ENCODE data around the gene PLEKHH2. TPM values are rescaled to one million over a fixed set of nuclear protein-coding genes. Genes with fewer than 3 reads are reported as not detected.
"Not testable (repeated sequence)": the region's sequence is repeated elsewhere in the genome, so short reads cannot be mapped to it uniquely, and the experiment has no call there.

Gene PLEKHH2
- total RNA-seq, 1 experiment from 2014 or later, result 0.93 TPM

GRCh38 chr2:43595603-43596412, 41.3 kb upstream of the PLEKHH2 start, which contains the start of gene THADA:
TSS of gene THADA (minus strand) at chr2:43596038. CDS start at chr2:43592392, 3,646 bp downstream.
- ChIA-PET POLR2A (interaction anchor here (0.5 to 1.9 kb wide), 33 partner anchors 9 to 1746 kb away, joined by 3 to 25 read pairs (median 3); partner anchors contain the start of genes C1GALT1C1L, CAMKMT, DYNC2LI1 and PREPL), CTCF (interaction anchor here (0.5 to 3.7 kb wide), 9 partner anchors 9 to 768 kb away, joined by 3 to 21 read pairs (median 3); no protein-coding TSS in a partner anchor)
- H3K4me1 Mint-ChIP-seq (ENCODE audit: insufficient read depth, unreplicated experiment), result peaks cover 17% of the 10 kb centered on the region
- peaks cover 32% of the 10 kb centered on the region for H3K36me3 Mint-ChIP-seq (ENCODE audit: insufficient read depth, unreplicated experiment)
- no peak for TF ChIP-seq CTCF (IDR thresholded peaks at IDR 0.05; ENCODE audit: unreplicated experiment)
- BruUV-seq (replicated peaks), result TSS peak; percentile 72
- H3K27me3 Mint-ChIP-seq (ENCODE audit: insufficient read depth, unreplicated experiment), result peaks cover 7% of the 10 kb centered on the region
- intact Hi-C loops (cut with micrococcal nuclease), result no loop called here
- peak within 1 kb of the TSS; percentile 90 for H3K4me3 Mint-ChIP-seq (ENCODE audit: unreplicated experiment)
- peak within 1 kb of the TSS; percentile 99 for H3K27ac Mint-ChIP-seq (ENCODE audit: low read depth, unreplicated experiment)
- no peaks in the 10 kb centered on the region for H3K9me3 Mint-ChIP-seq (ENCODE audit: unreplicated experiment)
- DNase-seq (ENCODE audit: unreplicated experiment), result peak; percentile 99

DNA sequence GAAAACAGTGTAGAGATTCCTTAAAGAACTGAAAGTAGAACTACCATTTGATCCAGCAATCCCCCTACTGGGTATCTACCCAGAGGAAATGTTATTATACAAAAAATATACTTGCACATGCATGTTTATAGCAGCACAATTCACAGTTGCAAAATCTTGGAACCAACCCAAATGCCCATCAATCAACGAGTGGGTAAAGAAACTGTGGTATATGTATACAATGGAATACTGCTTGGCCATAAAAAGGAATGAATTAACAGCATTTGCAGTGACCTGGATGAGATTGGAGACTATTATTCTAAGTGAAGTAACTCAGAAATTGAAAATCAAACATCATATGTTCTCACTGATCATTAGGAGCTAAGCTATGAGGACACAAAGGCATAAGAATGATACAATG, 36.5 kb upstream of the PLEKHH2 start:
- H3K36me3 Mint-ChIP-seq (ENCODE audit: insufficient read depth, unreplicated experiment); H3K27ac Mint-ChIP-seq (ENCODE audit: low read depth, unreplicated experiment); H3K4me1 Mint-ChIP-seq (ENCODE audit: insufficient read depth, unreplicated experiment); H3K4me3 Mint-ChIP-seq (ENCODE audit: unreplicated experiment); DNase-seq (ENCODE audit: unreplicated experiment); H3K9me3 Mint-ChIP-seq (ENCODE audit: unreplicated experiment); POLR2A ChIA-PET; H3K27me3 Mint-ChIP-seq (ENCODE audit: insufficient read depth, unreplicated experiment); intact Hi-C loops (cut with micrococcal nuclease); BruUV-seq (replicated peaks); CTCF ChIA-PET: not testable (repeated sequence)

- no TSS peak for BruUV-seq (replicated peaks)
- intact Hi-C loops (cut with micrococcal nuclease), result loop anchor here (5.0 kb wide), 1 partner anchor 168 kb away; the partner anchor contains the start of gene DYNC2LI1
- Mint-ChIP-seq H3K27ac (ENCODE audit: low read depth, unreplicated experiment) (no peak overlapping the region), H3K9me3 (ENCODE audit: unreplicated experiment) (no peaks in the 10 kb centered on the region), H3K36me3 (ENCODE audit: insufficient read depth, unreplicated experiment) (no peaks in the 10 kb centered on the region), H3K27me3 (ENCODE audit: insufficient read depth, unreplicated experiment) (peaks cover 6% of the 10 kb centered on the region), H3K4me1 (ENCODE audit: insufficient read depth, unreplicated experiment) (peaks cover 6% of the 10 kb centered on the region), H3K4me3 (ENCODE audit: unreplicated experiment) (no peak overlapping the region)
- DNase-seq (ENCODE audit: unreplicated experiment), result no peak
- no peak for TF ChIP-seq CTCF (IDR thresholded peaks at IDR 0.05; ENCODE audit: unreplicated experiment)
- ChIA-PET POLR2A (interaction anchor here (1.8 kb wide), 1 partner anchor 8 kb away, joined by 25 read pairs; the partner anchor contains the start of gene THADA), CTCF (interaction anchor here (0.8 to 2.3 kb wide), 10 partner anchors 8 to 776 kb away, joined by 3 to 21 read pairs (median 5); partner anchors contain the start of gene THADA)
These were observed 32.4 kb upstream of the PLEKHH2 start for GRCh38 chr2:43604674-43605073.

- POLR2A ChIA-PET, result interaction anchor here (0.6 to 1.8 kb wide), 2 partner anchors 9 to 169 kb away, joined by 3 to 25 read pairs; partner anchors contain the start of genes DYNC2LI1 and THADA
- Mint-ChIP-seq H3K27me3 (ENCODE audit: insufficient read depth, unreplicated experiment) (peaks cover 1% of the 10 kb centered on the region), H3K4me1 (ENCODE audit: insufficient read depth, unreplicated experiment) (peaks cover 6% of the 10 kb centered on the region), H3K4me3 (ENCODE audit: unreplicated experiment) (no peak overlapping the region), H3K9me3 (ENCODE audit: unreplicated experiment) (no peaks in the 10 kb centered on the region), H3K36me3 (ENCODE audit: insufficient read depth, unreplicated experiment) (no peaks in the 10 kb centered on the region), H3K27ac (ENCODE audit: low read depth, unreplicated experiment) (no peak overlapping the region)
- intact Hi-C loops (cut with micrococcal nuclease), result loop anchor here (5.0 kb wide), 1 partner anchor 167 kb away; the partner anchor contains the start of gene DYNC2LI1
- BruUV-seq (replicated peaks), result no TSS peak
- CTCF ChIA-PET, result interaction anchor here (0.6 to 2.3 kb wide), 14 partner anchors 8 to 777 kb away, joined by 3 to 21 read pairs (median 4); partner anchors contain the start of genes DYNC2LI1 and THADA
- peak; percentile 27 for TF ChIP-seq CTCF (IDR thresholded peaks at IDR 0.05; ENCODE audit: unreplicated experiment)
- peak; percentile 50 for DNase-seq (ENCODE audit: unreplicated experiment)
These were observed 31.9 kb upstream of the PLEKHH2 start for GRCh38 chr2:43605079-43605655.
